ENCODE data around the gene ABR.

The ABR gene

DNA sequence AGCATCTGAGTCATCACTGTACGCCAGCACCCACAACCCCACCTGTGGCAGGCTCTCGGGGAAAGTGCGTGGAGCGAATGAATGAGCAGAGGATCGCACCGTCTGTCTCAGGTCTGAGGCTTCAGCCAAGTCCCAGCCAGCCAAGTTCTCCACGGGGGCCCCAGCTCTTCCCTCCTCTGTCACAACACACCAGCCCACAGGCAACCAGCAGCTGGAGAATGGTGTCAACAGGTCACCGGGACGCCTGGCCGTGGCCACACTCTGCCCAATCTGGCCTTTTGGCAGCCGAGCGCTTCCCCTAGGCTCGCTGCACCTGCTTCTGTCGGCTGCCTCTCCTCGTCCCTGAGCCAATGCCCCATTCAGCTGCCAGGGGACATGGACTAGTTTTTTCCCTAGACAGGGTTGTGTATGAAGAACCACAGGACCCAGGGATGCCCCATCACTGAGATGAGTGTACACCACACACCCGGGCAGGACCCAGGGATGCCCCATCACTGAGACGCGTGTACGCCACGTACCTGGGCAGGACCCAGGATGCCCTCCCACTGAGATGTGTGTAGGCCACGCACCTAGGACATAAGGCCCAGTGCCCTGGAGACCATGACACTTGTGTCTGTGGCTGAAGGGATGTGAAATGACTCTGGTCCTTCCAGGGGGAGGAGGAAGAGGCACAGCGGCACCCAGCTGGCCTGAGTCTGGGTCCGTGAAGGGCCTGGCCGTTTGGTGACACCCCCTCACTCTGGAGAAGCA is 52.8 kb downstream of the ABR start:
- TF ChIP-seq CTCF (IDR thresholded peaks at IDR 0.05; ENCODE audit: low read depth, low read length, missing control alignments): no peak
- no peak overlapping the region for H3K4me3 ChIP-seq (ENCODE audit: low read depth, low read length)
- DNase-seq (ENCODE audit: low read depth): no peak
- in situ Hi-C loops (cut with HindIII; ENCODE audit: low sequenced_read_pairs): no loop called here

- no peak overlapping the region for H3K4me3 ChIP-seq (ENCODE audit: low read depth, low read length)
Measured at GRCh38 chr17:1126250-1126797, 53.5 kb downstream of the ABR start.

DNA sequence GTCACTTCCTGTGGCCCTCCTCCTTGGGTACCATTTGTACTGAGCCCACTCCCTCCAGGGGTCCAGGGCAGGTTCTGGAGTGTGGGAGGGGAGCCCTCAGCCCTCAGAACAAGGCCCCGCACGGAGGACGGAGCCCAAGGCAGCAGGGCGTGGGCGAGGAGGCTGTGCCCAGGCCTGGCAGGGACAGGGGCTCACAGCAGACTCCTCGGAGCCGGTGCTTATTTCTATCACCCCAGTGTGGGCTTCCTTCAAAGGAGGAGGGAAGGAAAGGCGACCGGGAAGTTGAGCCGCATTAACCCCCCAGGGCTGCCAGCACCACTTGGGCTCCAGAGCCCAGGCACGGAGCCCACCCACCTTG is 54.0 kb downstream of the ABR start:
- in situ Hi-C loops (cut with HindIII; ENCODE audit: low sequenced_read_pairs): no loop called here
- no peak overlapping the region for H3K4me3 ChIP-seq (ENCODE audit: low read depth, low read length)
- no peak for DNase-seq (ENCODE audit: low read depth)
- no peak for TF ChIP-seq CTCF (IDR thresholded peaks at IDR 0.05; ENCODE audit: low read depth, low read length, missing control alignments)

More at GRCh38 chr17:1126250-1126797, 53.5 kb downstream of the ABR start:
- TF ChIP-seq CTCF (IDR thresholded peaks at IDR 0.05; ENCODE audit: low read depth, low read length, missing control alignments): no peak
- DNase-seq (ENCODE audit: low read depth): no peak
- in situ Hi-C loops (cut with HindIII; ENCODE audit: low sequenced_read_pairs): no loop called here

GRCh38 chr17:1124896-1125787 is 54.6 kb downstream of the ABR start:
- in situ Hi-C loops (cut with HindIII; ENCODE audit: low sequenced_read_pairs): no loop called here
- TF ChIP-seq CTCF (IDR thresholded peaks at IDR 0.05; ENCODE audit: low read depth, low read length, missing control alignments): no peak
- H3K4me3 ChIP-seq (ENCODE audit: low read depth, low read length): no peak overlapping the region
- no peak for DNase-seq (ENCODE audit: low read depth)

GRCh38 chr17:1123921-1124715 is 55.7 kb downstream of the ABR start:
- TF ChIP-seq CTCF (IDR thresholded peaks at IDR 0.05; ENCODE audit: low read depth, low read length, missing control alignments): no peak
- DNase-seq (ENCODE audit: low read depth): no peak
- H3K4me3 ChIP-seq (ENCODE audit: low read depth, low read length): no peak overlapping the region
- in situ Hi-C loops (cut with HindIII; ENCODE audit: low sequenced_read_pairs): no loop called here

DNA sequence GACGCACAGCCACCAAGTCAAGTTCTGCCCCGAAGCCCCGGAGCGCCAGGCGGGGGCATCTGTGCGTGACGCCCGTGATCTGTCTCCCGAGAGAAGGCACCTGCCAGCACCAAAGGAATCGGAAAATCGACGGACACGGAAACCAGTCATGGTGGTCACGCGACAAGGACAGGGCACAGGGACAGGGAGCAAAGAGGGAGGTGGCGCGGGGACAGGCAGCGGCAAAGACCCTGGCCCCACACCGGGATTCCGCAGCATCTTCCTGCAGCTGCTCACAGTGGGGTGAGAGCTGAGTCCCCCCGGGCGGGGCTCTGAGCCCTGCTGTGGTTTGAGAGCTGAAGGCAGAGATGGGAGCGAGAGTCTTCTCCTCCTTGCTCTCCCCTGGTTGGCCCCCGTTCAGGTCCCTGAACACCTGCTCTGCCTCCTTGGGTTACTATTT is 56.4 kb downstream of the ABR start:
- DNase-seq (ENCODE audit: low read depth): no peak
- in situ Hi-C loops (cut with HindIII; ENCODE audit: low sequenced_read_pairs): no loop called here
- no peak overlapping the region for H3K4me3 ChIP-seq (ENCODE audit: low read depth, low read length)
- TF ChIP-seq CTCF (IDR thresholded peaks at IDR 0.05; ENCODE audit: low read depth, low read length, missing control alignments): no peak
